ENCODE results near the gene TRPT1. TPM values are rescaled to one million over a fixed set of nuclear protein-coding genes. Genes with fewer than 3 reads are reported as not detected.
A peak's percentile ranks its signal among the peaks of the same experiment; 100 is the strongest.

TRPT1 gene
- total RNA-seq, 1 donor from 2014 or later: 82.3 TPM

- no peak for TF ChIP-seq CTCF (IDR thresholded peaks at IDR 0.05; ENCODE audit: borderline replicate concordance)
- DNase-seq: no peak
- H3K4me1 ChIP-seq: peaks cover 67% of the 10 kb centered on the region
These were observed 9.6 kb upstream of the TRPT1 start for GRCh38 chr11:64235437-64236161.

GRCh38 chr11:64234647-64235379, 8.8 kb upstream of the TRPT1 start:
- peak; percentile 57 for DNase-seq
- peak; percentile 25 for TF ChIP-seq CTCF (IDR thresholded peaks at IDR 0.05; ENCODE audit: borderline replicate concordance)
- Histone ChIP-seq H3K4me1 (peaks cover 67% of the 10 kb centered on the region), H3K36me3 (peaks cover 20% of the 10 kb centered on the region), H3K27me3 (ENCODE audit: low read depth) (no peaks in the 10 kb centered on the region), H3K27ac (replicated peaks) (peak overlapping the region; percentile 95), H3K9me3 (replicated peaks) (no peaks in the 10 kb centered on the region), H3K4me3 (peak overlapping the region; percentile 85)
- intact Hi-C loops (cut with micrococcal nuclease): no loop called here

More at GRCh38 chr11:64235437-64236161, 9.6 kb upstream of the TRPT1 start:
- no peaks in the 10 kb centered on the region for H3K9me3 ChIP-seq (replicated peaks)
- peak overlapping the region; percentile 95 for H3K27ac ChIP-seq (replicated peaks)
- intact Hi-C loops (cut with micrococcal nuclease): no loop called here
- peak overlapping the region; percentile 85 for H3K4me3 ChIP-seq
- peaks cover 20% of the 10 kb centered on the region for H3K36me3 ChIP-seq
- no peaks in the 10 kb centered on the region for H3K27me3 ChIP-seq (ENCODE audit: low read depth)

DNA sequence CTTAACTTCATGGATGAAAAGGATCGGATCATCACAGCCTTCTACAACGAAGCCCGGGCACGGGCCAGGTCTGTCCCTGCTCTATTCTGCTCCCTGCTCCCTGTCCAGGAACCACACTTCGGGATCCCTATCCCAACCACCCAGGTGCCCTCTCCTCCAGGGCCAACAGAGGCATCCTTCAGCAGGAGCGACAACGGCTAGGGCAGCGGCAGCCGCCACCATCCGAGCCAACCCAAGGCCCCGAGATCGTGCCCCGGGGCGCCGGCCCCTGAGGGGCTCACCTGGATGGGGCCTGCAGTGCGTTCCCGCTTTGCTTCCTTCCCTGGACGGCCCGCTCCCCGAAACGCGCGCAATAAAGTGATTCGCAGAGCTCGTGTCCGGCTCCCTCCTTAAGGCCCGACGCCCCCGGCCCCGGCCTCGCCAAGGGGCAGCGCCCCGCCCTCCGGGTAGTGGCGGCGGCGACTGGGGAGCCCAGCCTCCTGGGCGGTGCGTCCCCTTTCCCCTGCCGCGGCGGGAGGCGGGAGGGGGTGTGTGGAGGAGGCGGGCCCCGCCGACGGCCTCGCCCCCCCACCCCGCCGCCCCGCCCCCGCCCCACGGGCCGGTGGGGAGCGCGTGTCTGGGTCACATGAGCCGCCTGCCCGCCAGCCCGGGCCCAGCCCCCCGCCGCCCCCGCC, 8.1 kb upstream of the TRPT1 start, which contains the start of gene VEGFB:
VEGFB (plus strand) TSS at position 672 of the 674 bp plus-strand sequence. CDS start 250 bp downstream, outside the sequence.
- Histone ChIP-seq H3K36me3 (peaks cover 16% of the 10 kb centered on the region), H3K27ac (replicated peaks) (peak within 1 kb of the TSS; percentile 95), H3K27me3 (ENCODE audit: low read depth) (no peaks in the 10 kb centered on the region), H3K9me3 (replicated peaks) (no peaks in the 10 kb centered on the region), H3K4me1 (peaks cover 73% of the 10 kb centered on the region), H3K4me3 (peak within 1 kb of the TSS; percentile 85)
- TF ChIP-seq CTCF (IDR thresholded peaks at IDR 0.05; ENCODE audit: borderline replicate concordance): no peak
- intact Hi-C loops (cut with micrococcal nuclease): no loop called here
- peak; percentile 81 for DNase-seq

GRCh38 chr11:64232967-64233315, 7.0 kb upstream of the TRPT1 start:
- TF ChIP-seq CTCF (IDR thresholded peaks at IDR 0.05; ENCODE audit: borderline replicate concordance): no peak
- no peaks in the 10 kb centered on the region for H3K9me3 ChIP-seq (replicated peaks)
- no peak for DNase-seq
- H3K27me3 ChIP-seq (ENCODE audit: low read depth): no peaks in the 10 kb centered on the region
- no peak overlapping the region for H3K27ac ChIP-seq (replicated peaks)
- no peak overlapping the region for H3K4me3 ChIP-seq
- intact Hi-C loops (cut with micrococcal nuclease): no loop called here
- H3K36me3 ChIP-seq: peaks cover 9% of the 10 kb centered on the region
- H3K4me1 ChIP-seq: peaks cover 83% of the 10 kb centered on the region

GRCh38 chr11:64232182-64232966, 6.4 kb upstream of the TRPT1 start:
- no peaks in the 10 kb centered on the region for H3K9me3 ChIP-seq (replicated peaks)
- H3K27ac ChIP-seq (replicated peaks): peak overlapping the region; percentile 30
- H3K27me3 ChIP-seq (ENCODE audit: low read depth): no peaks in the 10 kb centered on the region
- no peak for TF ChIP-seq CTCF (IDR thresholded peaks at IDR 0.05; ENCODE audit: borderline replicate concordance)
- H3K36me3 ChIP-seq: peaks cover 3% of the 10 kb centered on the region
- H3K4me1 ChIP-seq: peaks cover 86% of the 10 kb centered on the region
- no peak overlapping the region for H3K4me3 ChIP-seq
- DNase-seq: no peak
- intact Hi-C loops (cut with micrococcal nuclease): no loop called here
